Measurements from ENCODE around the gene ASB10.

The ASB10 gene

GRCh38 chr7:151176401-151176800, 10.6 kb downstream of the ASB10 start:
- TF ChIP-seq, protein P1, sequence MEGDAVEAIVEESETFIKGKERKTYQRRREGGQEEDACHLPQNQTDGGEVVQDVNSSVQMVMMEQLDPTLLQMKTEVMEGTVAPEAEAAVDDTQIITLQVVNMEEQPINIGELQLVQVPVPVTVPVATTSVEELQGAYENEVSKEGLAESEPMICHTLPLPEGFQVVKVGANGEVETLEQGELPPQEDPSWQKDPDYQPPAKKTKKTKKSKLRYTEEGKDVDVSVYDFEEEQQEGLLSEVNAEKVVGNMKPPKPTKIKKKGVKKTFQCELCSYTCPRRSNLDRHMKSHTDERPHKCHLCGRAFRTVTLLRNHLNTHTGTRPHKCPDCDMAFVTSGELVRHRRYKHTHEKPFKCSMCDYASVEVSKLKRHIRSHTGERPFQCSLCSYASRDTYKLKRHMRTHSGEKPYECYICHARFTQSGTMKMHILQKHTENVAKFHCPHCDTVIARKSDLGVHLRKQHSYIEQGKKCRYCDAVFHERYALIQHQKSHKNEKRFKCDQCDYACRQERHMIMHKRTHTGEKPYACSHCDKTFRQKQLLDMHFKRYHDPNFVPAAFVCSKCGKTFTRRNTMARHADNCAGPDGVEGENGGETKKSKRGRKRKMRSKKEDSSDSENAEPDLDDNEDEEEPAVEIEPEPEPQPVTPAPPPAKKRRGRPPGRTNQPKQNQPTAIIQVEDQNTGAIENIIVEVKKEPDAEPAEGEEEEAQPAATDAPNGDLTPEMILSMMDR (IDR thresholded peaks at IDR 0.05; ENCODE audit: extremely low read depth, missing control alignments) = no peak
- DNase-seq (ENCODE audit: low spot score) = peak; percentile 19

- peak; percentile 22 for DNase-seq (ENCODE audit: low spot score)
- TF ChIP-seq, protein P1 (IDR thresholded peaks at IDR 0.05; ENCODE audit: extremely low read depth, missing control alignments) = no peak
These were observed 11.2 kb downstream of the ASB10 start for GRCh38 chr7:151175793-151176311.

- no peak for DNase-seq (ENCODE audit: low spot score)
- TF ChIP-seq, protein P1 (IDR thresholded peaks at IDR 0.05; ENCODE audit: extremely low read depth, missing control alignments) = no peak
These were observed 11.8 kb downstream of the ASB10 start for GRCh38 chr7:151175047-151175792.

DNA sequence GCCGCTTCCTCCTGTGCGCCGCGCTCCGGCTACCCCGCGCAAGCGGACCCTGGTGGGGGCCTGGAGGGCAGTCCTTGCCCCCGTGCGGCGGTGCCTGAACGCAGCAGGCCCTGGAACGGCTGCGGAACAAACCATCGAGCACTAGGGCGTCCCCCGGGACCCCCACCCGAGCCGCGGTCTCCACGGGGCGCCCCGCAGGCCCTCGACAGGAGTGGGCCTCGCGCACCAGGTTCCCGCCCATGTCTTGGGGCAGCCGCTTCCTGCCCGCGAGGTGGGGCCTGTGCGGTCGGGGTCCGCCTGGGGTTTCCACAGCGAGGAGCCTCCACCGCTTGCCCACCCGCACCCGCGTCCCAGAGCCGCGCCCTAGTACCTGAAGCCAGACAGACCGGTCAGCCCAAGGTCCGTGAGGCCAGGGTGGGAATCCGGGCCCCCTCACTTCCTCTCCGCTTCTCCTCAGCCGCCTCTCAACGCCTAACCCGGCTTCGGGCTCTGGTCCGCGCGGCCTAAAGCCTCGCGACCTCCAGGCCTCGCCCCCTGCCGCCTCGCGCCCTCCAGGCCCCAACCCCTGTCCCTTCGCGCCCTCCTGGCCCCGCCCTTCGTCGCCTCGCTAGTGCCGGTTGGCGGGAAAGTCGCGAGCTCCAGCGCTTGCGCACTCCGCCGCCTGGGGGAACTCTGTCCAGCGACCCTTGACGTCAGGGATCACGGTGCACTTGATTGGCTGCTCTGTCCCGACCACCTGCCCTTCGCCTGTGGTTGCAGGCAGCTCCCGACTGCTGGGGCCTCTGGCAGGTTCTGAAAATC, 12.6 kb downstream of the ASB10 start:
- TF ChIP-seq, protein P1 (IDR thresholded peaks at IDR 0.05; ENCODE audit: extremely low read depth, missing control alignments) = no peak
- peak; percentile 66 for DNase-seq (ENCODE audit: low spot score)

DNA sequence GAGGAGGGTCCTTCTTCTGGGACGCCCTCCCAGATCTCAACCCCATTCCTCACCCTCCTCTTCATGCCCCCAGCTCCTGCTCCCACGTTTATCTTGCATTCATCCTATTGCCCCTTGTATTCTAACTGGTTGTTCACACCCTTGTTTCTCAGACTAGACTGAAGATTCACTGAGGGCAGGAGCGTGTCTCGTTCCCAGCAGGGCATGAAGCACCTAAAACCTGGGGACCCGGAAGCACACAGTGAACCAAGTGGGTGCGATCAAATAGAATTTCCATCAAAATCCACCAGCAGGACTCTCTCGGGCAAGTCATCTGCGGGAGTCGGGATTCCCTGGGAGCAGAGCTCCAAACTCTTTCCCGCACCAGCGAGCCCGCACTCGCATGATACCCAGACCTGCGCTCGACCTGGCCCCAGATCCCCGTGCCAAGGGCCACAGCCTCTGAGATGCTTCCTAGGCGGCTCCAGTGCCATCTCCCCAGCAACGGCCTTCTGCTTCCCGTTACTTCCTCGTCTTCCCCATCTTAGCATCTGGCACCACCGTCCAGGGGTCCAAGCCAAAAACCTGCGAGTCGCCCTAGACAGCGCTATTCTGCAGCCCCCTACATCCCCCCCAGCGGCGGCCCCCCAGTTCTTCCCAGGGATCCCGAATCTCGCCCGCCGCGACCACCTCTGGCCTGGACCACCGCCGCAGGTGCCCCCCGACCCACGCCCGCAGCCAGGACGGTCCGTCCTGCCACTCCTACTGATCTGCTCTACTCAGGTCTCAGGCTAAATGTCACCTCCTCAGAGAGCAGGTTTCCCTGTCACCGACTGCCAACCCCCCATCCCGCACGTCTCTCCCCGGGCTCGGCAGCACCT, 13.4 kb downstream of the ASB10 start:
- no peak for DNase-seq (ENCODE audit: low spot score)
- TF ChIP-seq, protein P1 (IDR thresholded peaks at IDR 0.05; ENCODE audit: extremely low read depth, missing control alignments) = no peak

DNA sequence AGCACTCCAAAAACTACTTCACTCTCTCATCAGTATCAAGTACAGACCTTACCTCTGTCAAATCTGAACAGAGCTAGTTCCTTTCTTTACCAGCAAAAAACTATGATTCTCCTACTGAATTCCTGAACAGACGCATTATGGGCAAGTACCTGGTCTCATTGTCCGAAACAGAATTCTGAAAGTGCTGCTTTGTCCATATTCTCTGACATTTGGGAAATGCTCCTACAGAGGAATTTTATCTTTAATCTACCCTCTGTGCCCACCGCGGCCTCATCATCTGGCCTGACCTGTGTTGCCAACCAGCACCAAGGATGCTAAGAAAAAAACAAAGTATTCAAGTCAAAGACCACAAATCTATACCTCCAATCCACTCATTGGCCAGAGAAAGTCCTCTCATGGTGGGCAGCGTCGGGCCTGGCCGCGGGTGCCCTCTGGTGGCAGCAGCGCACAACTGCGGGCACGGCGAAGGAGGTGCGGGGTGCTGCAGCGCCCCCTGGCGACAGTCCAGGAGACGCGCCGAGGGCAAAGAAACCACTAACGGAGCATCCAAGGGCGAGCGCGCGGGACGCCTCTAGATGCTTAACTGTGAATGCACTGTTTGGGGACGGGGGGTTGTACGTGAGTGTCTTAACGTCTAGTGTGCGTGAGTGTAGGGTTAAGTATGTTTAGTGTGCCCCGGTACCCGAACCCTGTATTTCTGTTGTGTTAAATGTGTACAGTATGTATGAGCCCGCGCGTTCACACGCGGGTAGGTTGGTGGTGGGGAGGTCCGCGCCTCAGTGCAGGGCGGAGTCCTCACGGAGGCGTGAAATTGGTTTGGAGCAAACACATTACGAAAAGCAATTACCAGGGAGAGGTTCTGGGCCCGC, 14.5 kb downstream of the ASB10 start:
- DNase-seq (ENCODE audit: low spot score) = peak; percentile 94
- TF ChIP-seq, protein P1 (IDR thresholded peaks at IDR 0.05; ENCODE audit: extremely low read depth, missing control alignments) = peak; percentile 100

Measured in GM20000 (cell line).